ENCODE data around the gene MAPK8IP3.

MAPK8IP3 gene

DNA sequence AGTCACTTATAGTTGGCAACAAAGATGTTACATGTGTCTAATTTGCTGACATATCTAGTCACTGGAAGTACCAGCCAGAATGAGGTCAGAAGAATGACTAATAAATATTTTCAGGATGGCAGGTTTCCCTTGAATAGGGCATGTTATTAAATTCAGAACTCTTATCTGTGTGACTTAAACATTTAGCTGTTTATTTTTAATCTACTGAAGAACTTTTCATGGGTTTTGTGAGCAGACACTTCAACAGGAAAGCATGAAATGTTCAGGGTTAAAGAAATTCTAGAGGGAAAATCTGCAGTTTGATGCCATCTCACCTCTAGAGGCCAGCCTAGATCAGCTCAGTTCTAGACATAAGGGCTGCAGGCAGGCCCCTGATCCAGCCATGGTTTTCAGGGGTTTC is 14.7 kb upstream of the MAPK8IP3 start:
- H3K9me2 ChIP-seq (replicated peaks; ENCODE audit: low read depth, low read length): no peaks in the 10 kb centered on the region
- no peaks in the 10 kb centered on the region for H3F3A ChIP-seq (ENCODE audit: low read depth)
- no peaks in the 10 kb centered on the region for H3K9me3 ChIP-seq (ENCODE audit: insufficient read depth, low read depth, low read length)
- peaks cover 2% of the 10 kb centered on the region for H4K20me1 ChIP-seq (ENCODE audit: insufficient read depth, low read length, poor library complexity, severe bottlenecking)
- H2AFZ ChIP-seq (ENCODE audit: low read length): no peak overlapping the region
- peaks cover 39% of the 10 kb centered on the region; the same call in 1 of the 2 replicates for H3K79me2 ChIP-seq (ENCODE audit: insufficient read depth, low read length)
- no peaks in the 10 kb centered on the region for H3K4me1 ChIP-seq (ENCODE audit: insufficient read depth, low read length, poor library complexity, severe bottlenecking)
- no peaks in the 10 kb centered on the region for H3K27me3 ChIP-seq (ENCODE audit: insufficient read depth, low read length, poor library complexity, severe bottlenecking)
- H3K9ac ChIP-seq (ENCODE audit: low read depth, low read length, poor library complexity, severe bottlenecking): no peak overlapping the region
- TF ChIP-seq EZH2phosphoT487 (IDR thresholded peaks at IDR 0.05; ENCODE audit: borderline replicate concordance): no peak
- TF ChIP-seq, protein P1, sequence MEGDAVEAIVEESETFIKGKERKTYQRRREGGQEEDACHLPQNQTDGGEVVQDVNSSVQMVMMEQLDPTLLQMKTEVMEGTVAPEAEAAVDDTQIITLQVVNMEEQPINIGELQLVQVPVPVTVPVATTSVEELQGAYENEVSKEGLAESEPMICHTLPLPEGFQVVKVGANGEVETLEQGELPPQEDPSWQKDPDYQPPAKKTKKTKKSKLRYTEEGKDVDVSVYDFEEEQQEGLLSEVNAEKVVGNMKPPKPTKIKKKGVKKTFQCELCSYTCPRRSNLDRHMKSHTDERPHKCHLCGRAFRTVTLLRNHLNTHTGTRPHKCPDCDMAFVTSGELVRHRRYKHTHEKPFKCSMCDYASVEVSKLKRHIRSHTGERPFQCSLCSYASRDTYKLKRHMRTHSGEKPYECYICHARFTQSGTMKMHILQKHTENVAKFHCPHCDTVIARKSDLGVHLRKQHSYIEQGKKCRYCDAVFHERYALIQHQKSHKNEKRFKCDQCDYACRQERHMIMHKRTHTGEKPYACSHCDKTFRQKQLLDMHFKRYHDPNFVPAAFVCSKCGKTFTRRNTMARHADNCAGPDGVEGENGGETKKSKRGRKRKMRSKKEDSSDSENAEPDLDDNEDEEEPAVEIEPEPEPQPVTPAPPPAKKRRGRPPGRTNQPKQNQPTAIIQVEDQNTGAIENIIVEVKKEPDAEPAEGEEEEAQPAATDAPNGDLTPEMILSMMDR (conservative IDR thresholded peaks at IDR 0.05; ENCODE audit: low read length): no peak
- peaks cover 49% of the 10 kb centered on the region; the same call in 1 of the 2 replicates for H3K36me3 ChIP-seq (ENCODE audit: insufficient read depth, low read length)
- no peak overlapping the region for H3K4me3 ChIP-seq (ENCODE audit: low read length, poor library complexity, severe bottlenecking)
- H3K4me2 ChIP-seq (ENCODE audit: low read depth, low read length, poor library complexity, severe bottlenecking): no peak overlapping the region

DNA sequence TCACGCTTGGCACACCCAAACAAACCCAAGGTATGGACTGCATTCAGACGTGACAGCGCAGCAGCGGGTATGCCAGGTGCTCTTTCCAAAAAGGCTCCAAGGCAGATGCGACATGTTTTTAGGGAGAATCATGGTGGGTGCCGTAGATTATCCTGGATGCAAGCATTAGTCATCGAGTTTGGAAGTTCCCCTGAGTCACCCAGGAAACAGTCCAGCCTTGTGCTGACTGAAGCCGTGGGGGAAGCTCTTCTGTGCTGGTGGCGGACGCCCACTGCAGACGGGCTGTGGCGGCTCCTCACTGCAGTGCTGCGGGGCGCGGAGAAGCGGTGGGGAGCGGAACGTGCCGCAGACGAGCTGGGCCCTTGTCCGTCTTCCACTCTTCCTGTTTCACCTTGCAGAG is 14.0 kb upstream of the MAPK8IP3 start:
- Histone ChIP-seq H3K27me3 (ENCODE audit: insufficient read depth, low read length, poor library complexity, severe bottlenecking) (no peaks in the 10 kb centered on the region), H3K36me3 (ENCODE audit: insufficient read depth, low read length) (peaks cover 53% of the 10 kb centered on the region; the same call in 1 of the 2 replicates), H3F3A (ENCODE audit: low read depth) (no peaks in the 10 kb centered on the region), H3K79me2 (ENCODE audit: insufficient read depth, low read length) (peaks cover 38% of the 10 kb centered on the region; the same call in 1 of the 2 replicates), H2AFZ (ENCODE audit: low read length) (no peak overlapping the region), H3K9me2 (replicated peaks; ENCODE audit: low read depth, low read length) (no peaks in the 10 kb centered on the region), H3K4me3 (ENCODE audit: low read length, poor library complexity, severe bottlenecking) (no peak overlapping the region), H3K9ac (ENCODE audit: low read depth, low read length, poor library complexity, severe bottlenecking) (no peak overlapping the region), H3K4me2 (ENCODE audit: low read depth, low read length, poor library complexity, severe bottlenecking) (no peak overlapping the region), H3K4me1 (ENCODE audit: insufficient read depth, low read length, poor library complexity, severe bottlenecking) (no peaks in the 10 kb centered on the region), H3K9me3 (ENCODE audit: insufficient read depth, low read depth, low read length) (no peaks in the 10 kb centered on the region), H4K20me1 (ENCODE audit: insufficient read depth, low read length, poor library complexity, severe bottlenecking) (peaks cover 2% of the 10 kb centered on the region)
- TF ChIP-seq, protein P1 (conservative IDR thresholded peaks at IDR 0.05; ENCODE audit: low read length): no peak
- TF ChIP-seq EZH2phosphoT487 (IDR thresholded peaks at IDR 0.05; ENCODE audit: borderline replicate concordance): no peak

DNA sequence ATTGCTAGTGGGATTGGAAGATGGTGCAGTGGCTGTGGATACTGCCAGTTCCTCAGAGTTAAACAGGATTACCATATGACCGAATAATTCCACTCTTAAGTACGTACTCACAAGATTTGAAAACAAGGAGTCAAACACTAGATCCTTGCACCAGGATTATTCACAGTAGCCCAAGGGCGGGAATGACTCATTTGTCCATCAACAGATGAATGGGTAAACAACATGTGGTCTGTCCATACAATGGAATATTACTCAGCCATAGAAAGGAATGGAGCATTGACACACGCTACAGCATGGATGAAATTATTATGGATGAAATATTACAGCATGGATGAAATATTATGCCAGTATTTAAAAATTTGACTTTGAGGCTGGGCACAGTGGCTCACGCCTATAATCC is 9.1 kb upstream of the MAPK8IP3 start:
- Histone ChIP-seq H3F3A (ENCODE audit: low read depth) (no peaks in the 10 kb centered on the region), H3K27me3 (ENCODE audit: insufficient read depth, low read length, poor library complexity, severe bottlenecking) (no peaks in the 10 kb centered on the region), H3K4me3 (ENCODE audit: low read length, poor library complexity, severe bottlenecking) (no peak overlapping the region), H3K4me2 (ENCODE audit: low read depth, low read length, poor library complexity, severe bottlenecking) (no peak overlapping the region), H2AFZ (ENCODE audit: low read length) (no peak overlapping the region), H3K9ac (ENCODE audit: low read depth, low read length, poor library complexity, severe bottlenecking) (no peak overlapping the region), H3K9me2 (replicated peaks; ENCODE audit: low read depth, low read length) (no peaks in the 10 kb centered on the region), H4K20me1 (ENCODE audit: insufficient read depth, low read length, poor library complexity, severe bottlenecking) (no peaks in the 10 kb centered on the region), H3K9me3 (ENCODE audit: insufficient read depth, low read depth, low read length) (no peaks in the 10 kb centered on the region), H3K79me2 (ENCODE audit: insufficient read depth, low read length) (no peaks in the 10 kb centered on the region; the same call in 1 of the 2 replicates), H3K36me3 (ENCODE audit: insufficient read depth, low read length) (peaks cover 46% of the 10 kb centered on the region; the same call in 1 of the 2 replicates), H3K4me1 (ENCODE audit: insufficient read depth, low read length, poor library complexity, severe bottlenecking) (no peaks in the 10 kb centered on the region)
- TF ChIP-seq, protein P1 (conservative IDR thresholded peaks at IDR 0.05; ENCODE audit: low read length): no peak
- no peak for TF ChIP-seq EZH2phosphoT487 (IDR thresholded peaks at IDR 0.05; ENCODE audit: borderline replicate concordance)

Data from Loucy (cell line).